Measurements from ENCODE around the gene BMPR2.

GRCh38 chr2:202495230-202495604 lies 119.1 kb downstream of the BMPR2 start:
- TF ChIP-seq CTCF (IDR thresholded peaks at IDR 0.05) = no peak
- no peak for TF ChIP-seq EP300 (IDR thresholded peaks at IDR 0.05)
- no peak for TF ChIP-seq POLR2A (IDR thresholded peaks at IDR 0.05)
- TF ChIP-seq POLR2AphosphoS5 (IDR thresholded peaks at IDR 0.05) = no peak

Measured in sigmoid colon (tissue), 4 donors.